ENCODE data around the gene FANCL. TPM values are rescaled to one million over a fixed set of nuclear protein-coding genes. Genes with fewer than 3 reads are reported as not detected.

The FANCL gene
- total and polyA plus RNA-seq, 4 donors, result 6.2 to 60.0 (median 22.3) TPM

DNA sequence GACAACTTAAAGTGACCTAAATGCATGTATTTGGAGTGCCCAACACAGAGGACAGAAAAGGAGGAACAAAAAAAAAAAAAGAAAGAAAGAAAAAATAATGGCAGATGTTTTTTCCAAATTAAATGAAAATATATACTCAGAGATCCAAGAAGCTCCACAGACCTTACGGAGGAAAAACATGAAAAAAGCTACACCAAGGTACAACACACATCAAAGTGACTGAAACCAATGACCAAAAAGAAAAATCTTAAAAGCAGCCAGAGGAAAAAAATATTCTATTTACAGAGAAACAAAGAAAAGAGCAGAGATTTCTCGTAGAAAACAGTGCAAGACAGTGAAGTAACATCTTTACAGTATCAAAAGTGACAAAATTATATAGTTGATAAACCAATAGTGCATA lies 5.1 kb downstream of the FANCL start:
- Histone ChIP-seq H3K9ac (ENCODE audit: insufficient read depth in 1 of 2, low read length in 2 of 2) (no peak overlapping the region), H3K9me3 (ENCODE audit: control insufficient read depth in 4 of 4, insufficient read depth in 3 of 4, low read length in 3 of 4) (no peaks in the 10 kb centered on the region), H3K4me3 (no peak overlapping the region), H3K27ac (ENCODE audit: low read depth in 1 of 2, low read length in 1 of 2) (no peak overlapping the region), H3K36me3 (ENCODE audit: control insufficient read depth in 4 of 4, insufficient read depth in 4 of 4, low read length in 4 of 4) (peaks cover 0 to 5% (median under 1%) of the 10 kb centered on the region in 4 donors), H3K4me1 (ENCODE audit: control insufficient read depth in 5 of 5, insufficient read depth in 5 of 5, low read length in 5 of 5) (peaks cover 0 to 30% (median 6%) of the 10 kb centered on the region in 5 donors), H3K27me3 (ENCODE audit: control insufficient read depth in 3 of 3, insufficient read depth in 3 of 3, low read length in 2 of 3) (no peaks in the 10 kb centered on the region)
- DNase-seq (no peak), ATAC-seq (ENCODE audit: insufficient read depth, low FRiP score) (no peak)
- TF ChIP-seq, protein P1, sequence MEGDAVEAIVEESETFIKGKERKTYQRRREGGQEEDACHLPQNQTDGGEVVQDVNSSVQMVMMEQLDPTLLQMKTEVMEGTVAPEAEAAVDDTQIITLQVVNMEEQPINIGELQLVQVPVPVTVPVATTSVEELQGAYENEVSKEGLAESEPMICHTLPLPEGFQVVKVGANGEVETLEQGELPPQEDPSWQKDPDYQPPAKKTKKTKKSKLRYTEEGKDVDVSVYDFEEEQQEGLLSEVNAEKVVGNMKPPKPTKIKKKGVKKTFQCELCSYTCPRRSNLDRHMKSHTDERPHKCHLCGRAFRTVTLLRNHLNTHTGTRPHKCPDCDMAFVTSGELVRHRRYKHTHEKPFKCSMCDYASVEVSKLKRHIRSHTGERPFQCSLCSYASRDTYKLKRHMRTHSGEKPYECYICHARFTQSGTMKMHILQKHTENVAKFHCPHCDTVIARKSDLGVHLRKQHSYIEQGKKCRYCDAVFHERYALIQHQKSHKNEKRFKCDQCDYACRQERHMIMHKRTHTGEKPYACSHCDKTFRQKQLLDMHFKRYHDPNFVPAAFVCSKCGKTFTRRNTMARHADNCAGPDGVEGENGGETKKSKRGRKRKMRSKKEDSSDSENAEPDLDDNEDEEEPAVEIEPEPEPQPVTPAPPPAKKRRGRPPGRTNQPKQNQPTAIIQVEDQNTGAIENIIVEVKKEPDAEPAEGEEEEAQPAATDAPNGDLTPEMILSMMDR (IDR thresholded peaks at IDR 0.05; ENCODE audit: control extremely low read depth, extremely low read depth), result no peak
- 94 to 96% methylated on average over 2 of the region's 2 CpGs for WGBS, 2 donors

DNA sequence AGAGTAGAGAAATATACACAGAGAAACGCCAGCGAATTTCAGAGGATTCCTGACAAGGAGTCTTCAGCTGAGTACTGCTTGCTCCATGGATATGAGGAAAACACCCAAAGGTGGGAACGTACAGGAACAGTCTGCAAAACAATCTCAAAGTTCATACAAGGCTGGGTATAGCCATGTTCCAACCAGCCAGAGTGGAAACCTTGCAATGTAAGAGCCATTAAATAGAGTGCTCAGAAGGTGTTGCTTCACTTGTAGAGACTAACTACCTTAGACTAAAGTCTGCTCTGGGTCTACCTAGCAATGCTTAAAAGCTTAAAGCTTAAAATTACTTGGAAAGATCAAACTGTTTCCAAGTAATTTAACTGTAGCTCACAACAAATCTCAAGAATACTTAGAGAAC lies 6.0 kb downstream of the FANCL start:
- no peaks in the 10 kb centered on the region for H3K27me3 ChIP-seq (ENCODE audit: control insufficient read depth in 3 of 3, insufficient read depth in 3 of 3, low read length in 2 of 3)
- H3K4me1 ChIP-seq (ENCODE audit: control insufficient read depth in 5 of 5, insufficient read depth in 5 of 5, low read length in 5 of 5), result peaks cover 0 to 26% (median 5%) of the 10 kb centered on the region in 5 donors
- DNase-seq (no peak), ATAC-seq (ENCODE audit: insufficient read depth, low FRiP score) (no peak)
- 94 to 95% methylated on average over 3 of the region's 3 CpGs for WGBS, 2 donors
- H3K4me3 ChIP-seq, result no peak overlapping the region
- H3K9ac ChIP-seq (ENCODE audit: insufficient read depth in 1 of 2, low read length in 2 of 2), result no peak overlapping the region
- no peaks in the 10 kb centered on the region for H3K9me3 ChIP-seq (ENCODE audit: control insufficient read depth in 4 of 4, insufficient read depth in 3 of 4, low read length in 3 of 4)
- H3K36me3 ChIP-seq (ENCODE audit: control insufficient read depth in 4 of 4, insufficient read depth in 4 of 4, low read length in 4 of 4), result peaks cover 0 to 5% (median 1%) of the 10 kb centered on the region in 4 donors
- TF ChIP-seq, protein P1 (IDR thresholded peaks at IDR 0.05; ENCODE audit: control extremely low read depth, extremely low read depth), result no peak
- no peak overlapping the region for H3K27ac ChIP-seq (ENCODE audit: low read depth in 1 of 2, low read length in 1 of 2)

DNA sequence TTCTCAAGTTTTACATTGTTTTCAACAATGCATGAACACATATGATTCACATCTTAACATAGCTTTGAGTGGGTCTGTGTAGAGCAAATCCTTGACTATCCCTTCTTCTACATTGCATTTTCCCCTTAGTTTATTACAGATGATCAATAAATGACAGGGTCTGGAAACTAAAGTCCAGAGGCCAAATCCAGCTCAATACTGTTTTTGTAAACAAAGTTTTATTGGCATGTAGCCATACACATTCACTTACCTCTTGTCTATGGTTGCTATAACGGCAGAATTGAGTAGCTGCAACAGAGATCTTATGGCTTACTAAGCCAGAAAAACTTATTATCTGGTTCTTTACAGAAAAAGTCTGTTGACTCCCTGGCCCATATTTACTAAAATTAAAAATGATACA lies 12.8 kb downstream of the FANCL start:
- no peak overlapping the region for H3K27ac ChIP-seq (ENCODE audit: low read depth in 1 of 2, low read length in 1 of 2)
- peak in 2 of 3 donors; percentile 78 to 79 for DNase-seq
- no peaks in the 10 kb centered on the region for H3K9me3 ChIP-seq (ENCODE audit: control insufficient read depth in 4 of 4, insufficient read depth in 3 of 4, low read length in 3 of 4)
- WGBS, 2 donors, result 72 to 73% methylated on average over 1 of the region's 1 CpG
- H3K4me3 ChIP-seq, result no peak overlapping the region
- H3K4me1 ChIP-seq (ENCODE audit: control insufficient read depth in 5 of 5, insufficient read depth in 5 of 5, low read length in 5 of 5), result peaks cover 0 to 28% (median 5%) of the 10 kb centered on the region in 5 donors
- H3K27me3 ChIP-seq (ENCODE audit: control insufficient read depth in 3 of 3, insufficient read depth in 3 of 3, low read length in 2 of 3), result no peaks in the 10 kb centered on the region
- peaks cover 0 to 19% (median 8%) of the 10 kb centered on the region in 4 donors for H3K36me3 ChIP-seq (ENCODE audit: control insufficient read depth in 4 of 4, insufficient read depth in 4 of 4, low read length in 4 of 4)
- TF ChIP-seq, protein P1 (IDR thresholded peaks at IDR 0.05; ENCODE audit: control extremely low read depth, extremely low read depth), result no peak
- ATAC-seq (ENCODE audit: insufficient read depth, low FRiP score), result no peak
- H3K9ac ChIP-seq (ENCODE audit: insufficient read depth in 1 of 2, low read length in 2 of 2), result no peak overlapping the region
